HT-29 (cell line): ENCODE measurements around the gene SLC35F1. TPM values are rescaled to one million over a fixed set of nuclear protein-coding genes. Genes with fewer than 3 reads are reported as not detected.
A peak's percentile ranks its signal among the peaks of the same experiment; 100 is the strongest.
"Not testable (repeated sequence)": the region's sequence is repeated elsewhere in the genome, so short reads cannot be mapped to it uniquely, and the experiment has no call there.

Experiments used
- DNase-seq: peaks from one replicate; pipeline ENCODE4 v3.0.0-alpha.2; 2015; ENCODE audit warnings: low spot score
- total RNA-seq: library from RNA; depleted of rRNA; stranded (reverse); fragments of >200 nt; shearing (Covaris generic); gene quantifications from 2 replicates; pipeline ENCODE4 v1.2.3, GENCODE V29; 2014

SLC35F1 gene
- total RNA-seq, 1 experiment from 2014 or later: not detected

DNA sequence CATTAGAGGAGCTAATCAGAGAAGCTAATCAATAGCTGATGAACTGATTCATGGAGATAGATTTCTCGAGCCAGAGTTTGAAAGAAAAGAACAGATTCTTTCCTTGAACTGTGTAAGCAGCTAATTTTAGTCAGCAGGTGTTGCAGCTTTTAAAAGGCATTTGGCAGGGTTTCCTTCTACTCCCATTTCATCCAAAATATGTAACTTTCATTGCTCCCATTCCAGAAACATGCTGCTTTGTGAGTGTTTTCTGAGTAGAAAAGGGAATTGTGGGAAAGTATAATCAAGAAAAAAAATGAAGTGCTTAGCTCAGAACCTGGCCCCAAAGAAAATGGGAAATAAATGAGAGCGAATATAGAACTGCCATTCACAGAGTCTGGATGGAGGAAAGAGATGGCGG is 20.8 kb downstream of the SLC35F1 start:
- no peak for DNase-seq

DNA sequence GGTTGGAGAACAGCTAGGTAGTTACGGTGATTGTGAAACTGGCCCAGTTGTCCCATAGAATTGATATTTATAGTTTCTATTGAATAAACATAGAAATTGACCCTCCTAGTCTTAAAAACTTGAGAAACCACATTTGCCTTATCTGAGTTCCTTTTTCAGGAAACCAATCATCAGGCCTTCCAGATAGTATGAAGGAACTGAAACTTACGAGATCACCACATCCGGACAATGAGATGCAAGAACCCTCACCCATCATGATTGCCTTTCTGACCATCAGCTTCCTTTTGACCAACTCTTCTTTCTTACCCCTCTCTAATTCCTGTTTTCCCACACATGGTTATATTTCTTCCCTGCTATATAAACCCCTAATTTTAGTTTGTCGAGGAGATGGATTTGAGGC is 21.8 kb downstream of the SLC35F1 start:
- no peak for DNase-seq

DNA sequence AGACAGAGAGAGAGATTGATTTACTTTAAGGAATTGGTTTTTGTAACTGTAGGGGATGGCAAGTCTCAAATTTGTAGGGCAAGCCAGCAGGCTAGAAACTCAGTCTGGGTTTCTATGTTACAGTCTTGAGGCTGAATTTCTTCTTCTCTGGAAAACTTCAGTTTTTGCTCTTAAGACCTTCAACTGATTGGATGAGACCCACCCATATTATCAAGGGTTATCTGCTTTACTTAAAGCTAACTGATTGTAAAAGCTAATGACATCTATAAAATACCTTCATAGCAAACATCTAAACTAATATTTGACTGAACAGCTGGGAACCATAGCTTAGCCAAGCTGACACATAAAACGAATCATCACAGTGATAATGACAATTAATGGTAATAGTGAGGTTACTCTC is 22.4 kb downstream of the SLC35F1 start:
- DNase-seq: no peak

DNA sequence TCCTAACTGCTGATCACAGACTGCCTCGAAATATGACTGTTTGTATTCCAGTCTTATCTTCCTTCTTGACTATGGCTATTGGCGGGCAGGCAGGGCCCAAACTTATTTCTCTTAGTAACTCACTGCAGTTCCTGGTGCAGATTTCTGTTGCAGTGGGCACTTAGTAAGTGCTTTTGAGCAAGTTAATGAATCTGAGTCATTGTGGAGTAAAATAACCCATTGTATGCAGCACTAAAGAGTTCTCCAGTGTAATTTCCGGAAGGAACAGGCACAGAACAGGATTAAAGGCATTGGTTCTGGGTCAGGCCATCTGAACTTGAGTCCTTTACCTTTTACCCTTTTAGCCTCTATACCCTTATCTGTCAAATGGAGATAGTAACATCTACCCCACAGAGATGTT is 23.6 kb downstream of the SLC35F1 start:
- DNase-seq: no peak

DNA sequence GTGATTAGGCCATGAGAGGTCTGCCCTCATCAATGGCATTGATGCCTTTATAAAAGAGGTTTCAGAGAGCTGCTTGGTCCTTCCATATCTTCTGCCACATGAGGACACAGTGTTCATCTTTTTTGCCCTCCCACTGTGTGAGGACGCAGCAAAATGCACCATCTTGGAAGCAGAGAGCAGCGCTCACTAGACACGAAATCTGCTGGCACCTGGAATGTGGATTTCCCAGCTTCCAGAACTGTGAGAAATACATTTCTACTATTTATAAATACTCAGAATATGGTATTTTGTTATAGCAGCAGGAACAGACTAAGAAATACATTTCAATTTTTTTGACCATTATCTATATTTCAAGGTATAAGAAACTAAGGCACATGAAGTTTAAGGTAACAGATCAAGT is 24.9 kb downstream of the SLC35F1 start:
- no peak for DNase-seq

DNA sequence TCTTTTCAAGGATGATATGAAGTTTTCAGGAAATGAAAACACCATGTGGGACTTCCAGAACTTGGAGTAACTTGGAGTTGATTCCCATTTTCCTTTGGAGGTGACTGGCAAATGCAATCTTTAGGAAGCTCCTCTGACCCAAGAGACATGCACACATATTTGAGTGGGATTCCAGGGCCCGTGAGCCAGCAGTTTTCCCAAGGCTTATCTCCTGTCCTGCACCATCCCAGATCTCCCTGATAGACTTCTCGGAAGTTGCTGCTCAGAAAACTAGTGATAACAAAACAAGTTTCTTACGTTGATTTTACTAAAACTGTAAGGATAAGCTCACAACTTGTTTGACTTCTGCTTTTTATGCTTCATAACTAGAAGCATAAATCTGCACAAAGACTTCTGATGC is 25.6 kb downstream of the SLC35F1 start:
- DNase-seq: no peak

DNA sequence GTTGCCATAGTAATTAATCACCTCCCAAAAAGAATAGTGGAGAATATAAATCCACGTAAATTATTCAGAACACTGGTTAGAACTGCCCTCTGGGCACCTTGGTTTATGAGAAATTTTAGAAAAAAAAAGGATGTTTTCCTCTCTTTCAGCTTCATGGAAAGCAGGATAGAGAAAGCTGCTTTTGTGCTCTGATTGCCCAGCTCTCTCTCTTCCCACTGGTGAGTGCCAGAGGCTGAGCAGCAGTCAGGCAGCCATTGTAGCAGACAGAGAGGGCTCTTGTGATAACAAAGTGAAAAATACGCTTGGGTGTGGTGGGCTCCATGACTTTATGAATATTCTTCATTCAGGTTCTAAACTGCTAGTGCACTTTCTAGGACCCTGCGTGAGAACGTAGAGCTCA is 26.4 kb downstream of the SLC35F1 start:
- DNase-seq: no peak

DNA sequence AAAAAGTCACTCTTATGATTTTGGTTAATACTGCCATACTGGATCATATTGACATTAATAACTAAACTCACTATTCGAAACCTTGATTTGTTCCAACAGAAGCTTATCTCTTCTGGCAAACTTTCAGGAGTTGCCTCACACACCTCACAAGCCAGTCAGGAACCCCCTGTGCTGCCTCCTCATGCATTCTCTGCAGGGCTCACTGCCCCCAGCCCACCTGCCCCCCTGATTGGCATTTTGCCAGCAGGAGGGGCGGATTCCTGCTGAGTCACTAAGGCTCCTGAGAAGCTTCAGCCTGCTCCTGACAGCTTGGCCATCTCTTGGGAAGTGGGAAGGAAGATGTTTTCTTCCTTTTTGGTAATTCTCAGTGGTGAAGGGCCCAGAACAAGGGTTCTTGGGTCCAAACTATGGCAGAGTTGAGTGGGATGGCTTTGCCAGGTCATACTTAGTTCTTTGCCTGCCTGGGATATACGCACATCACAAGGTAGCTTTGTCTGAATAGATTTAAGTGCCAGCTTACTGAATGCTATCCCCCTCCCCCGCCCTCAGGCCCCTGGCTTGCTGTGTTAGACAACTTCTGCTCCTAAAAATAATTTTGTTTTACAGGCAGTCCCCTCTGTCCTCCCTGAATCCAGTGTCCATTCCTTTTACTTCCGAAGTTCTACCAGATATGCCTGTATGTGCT is 31.4 kb downstream of the SLC35F1 start:
- DNase-seq: no peak

DNA sequence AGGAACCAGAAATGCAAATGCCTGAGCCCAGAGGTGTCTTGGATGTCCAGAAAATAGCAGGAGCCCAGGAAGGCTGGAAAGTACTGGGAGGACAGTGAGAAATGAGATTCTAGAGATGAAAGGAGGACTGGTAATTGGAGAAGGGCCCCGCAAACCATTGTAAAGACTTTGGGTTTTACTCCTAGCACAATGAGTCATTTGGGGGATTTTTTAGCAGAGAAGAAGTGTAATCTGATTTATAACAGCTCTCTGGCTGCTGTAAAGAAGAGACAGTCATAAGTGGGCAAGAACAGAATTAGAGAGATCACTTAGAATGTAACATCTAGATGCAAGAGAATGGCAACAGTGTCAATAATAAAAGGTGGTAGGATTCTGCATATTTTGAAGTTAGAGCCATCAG is 40.2 kb downstream of the SLC35F1 start:
- no peak for DNase-seq

DNA sequence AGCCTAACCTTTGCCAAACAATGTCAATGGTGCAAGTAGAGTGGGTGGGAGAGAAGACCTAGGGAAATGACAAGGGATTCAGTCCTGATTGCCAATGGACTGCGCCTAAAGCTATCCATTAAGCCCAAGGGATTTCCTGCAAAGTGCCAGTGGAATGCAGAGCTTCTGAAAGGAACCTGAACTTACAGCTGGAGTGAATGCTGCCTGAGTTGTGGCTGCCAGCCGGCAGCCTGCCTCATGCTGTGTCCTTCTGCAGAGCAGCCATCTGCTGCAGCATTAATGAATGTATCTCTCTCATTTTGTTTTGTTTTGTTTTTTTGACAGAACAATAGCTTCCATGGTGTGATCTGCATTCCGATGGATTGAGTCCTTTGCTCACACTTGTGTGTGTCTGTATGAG is 44.7 kb downstream of the SLC35F1 start:
- DNase-seq: no peak

DNA sequence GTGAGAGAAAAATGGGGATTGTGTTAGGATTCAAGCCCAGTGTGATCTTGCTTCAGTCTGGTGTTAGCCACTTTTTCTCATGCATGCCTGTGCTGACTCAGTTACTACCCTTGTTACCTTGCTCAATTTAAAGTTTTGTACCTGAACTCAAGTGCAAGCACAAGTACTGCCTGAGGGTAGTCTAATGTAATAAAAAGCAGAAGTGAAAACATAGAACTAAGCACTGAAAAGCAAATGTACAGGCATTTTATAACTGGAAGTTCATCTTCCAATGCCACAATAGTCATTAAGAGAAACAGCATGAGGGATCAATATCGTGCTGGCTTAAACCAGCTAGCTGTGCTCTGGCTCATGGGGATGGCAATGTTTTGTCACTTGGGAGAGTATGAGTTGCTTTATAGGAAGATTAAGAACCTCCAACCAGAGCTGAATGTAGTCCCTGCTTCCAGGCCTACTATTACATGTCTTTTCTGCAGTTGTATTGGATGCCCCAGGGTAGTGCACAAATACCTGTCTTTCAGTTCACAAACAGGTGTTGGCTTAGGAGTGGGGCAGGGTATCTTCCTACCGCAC is 48.7 kb downstream of the SLC35F1 start:
- DNase-seq: no peak

DNA sequence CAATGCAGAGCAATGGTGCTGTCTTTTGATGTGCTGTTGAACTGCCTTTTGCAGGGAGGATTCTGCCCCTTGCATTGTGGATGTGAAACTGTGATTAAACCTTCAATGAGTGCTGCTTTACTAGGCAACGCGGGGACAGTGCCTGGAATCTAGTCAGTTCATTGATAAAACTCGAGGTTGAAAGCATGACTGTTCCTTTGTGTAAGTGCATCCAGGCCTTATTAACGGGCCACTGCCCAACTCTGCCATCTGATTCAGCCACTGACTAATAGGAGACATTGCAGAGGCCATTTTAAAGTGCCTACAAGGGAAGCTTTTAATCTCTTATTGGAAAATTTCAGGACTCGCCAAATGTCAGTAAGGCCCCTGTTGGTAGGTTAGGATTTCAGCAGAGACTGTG is 49.3 kb downstream of the SLC35F1 start:
- DNase-seq: no peak

DNA sequence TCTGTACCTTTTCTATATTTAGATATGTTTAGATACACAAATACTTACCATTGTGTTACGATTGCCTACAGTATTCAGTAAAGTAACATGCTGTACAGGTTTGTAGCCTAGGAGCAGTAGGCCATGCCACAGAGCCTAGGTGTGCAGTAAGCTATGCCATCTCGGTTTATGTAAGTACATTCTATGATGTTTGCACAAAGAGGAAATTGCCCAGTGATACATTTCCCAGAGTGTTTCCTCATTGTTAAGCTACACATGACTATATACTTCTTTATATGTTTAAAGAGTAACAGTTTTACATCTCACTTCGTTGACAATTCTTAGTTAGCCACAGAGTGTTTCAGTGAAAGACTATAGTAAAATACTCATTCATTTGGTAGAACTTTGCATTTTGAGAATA is 51.5 kb downstream of the SLC35F1 start:
- DNase-seq: no peak

DNA sequence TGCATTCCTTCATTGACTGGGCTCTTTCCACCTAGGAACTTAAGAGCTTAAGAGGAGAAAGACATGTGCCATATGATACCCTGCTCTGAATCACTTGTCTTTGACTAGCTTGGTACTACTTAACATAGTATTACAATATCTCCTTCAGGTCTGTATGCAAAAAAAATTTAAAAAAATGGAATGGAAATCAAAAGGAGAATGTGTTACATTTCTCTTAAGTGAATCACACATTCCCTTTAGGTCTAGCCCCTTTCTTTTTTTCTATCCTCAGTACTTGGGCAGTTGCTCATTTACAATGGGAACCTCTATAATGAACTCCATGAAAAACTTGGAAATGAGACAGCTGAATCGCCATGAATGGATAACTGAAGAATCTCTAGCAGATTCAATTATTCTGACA is 53.8 kb downstream of the SLC35F1 start:
- no peak for DNase-seq

DNA sequence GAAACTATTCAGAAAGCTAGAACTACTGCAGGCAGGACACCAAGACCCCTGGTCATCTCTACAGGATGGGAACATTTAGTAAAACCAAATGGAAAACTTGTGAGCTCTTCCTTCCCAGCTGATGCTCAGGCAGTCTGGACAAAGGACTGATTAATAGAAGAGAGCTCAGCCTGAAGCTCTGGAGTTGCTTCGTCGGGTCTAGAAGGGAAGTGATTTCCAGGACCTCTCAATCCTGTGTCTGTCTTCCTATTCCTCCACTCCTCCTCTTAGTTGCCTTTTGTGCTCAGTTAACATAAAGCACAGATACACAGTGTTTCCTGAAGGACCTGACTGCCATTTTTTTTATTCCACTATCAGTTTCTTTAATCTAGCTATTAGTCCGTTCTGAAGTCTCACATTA is 54.2 kb downstream of the SLC35F1 start:
- DNase-seq: no peak

DNA sequence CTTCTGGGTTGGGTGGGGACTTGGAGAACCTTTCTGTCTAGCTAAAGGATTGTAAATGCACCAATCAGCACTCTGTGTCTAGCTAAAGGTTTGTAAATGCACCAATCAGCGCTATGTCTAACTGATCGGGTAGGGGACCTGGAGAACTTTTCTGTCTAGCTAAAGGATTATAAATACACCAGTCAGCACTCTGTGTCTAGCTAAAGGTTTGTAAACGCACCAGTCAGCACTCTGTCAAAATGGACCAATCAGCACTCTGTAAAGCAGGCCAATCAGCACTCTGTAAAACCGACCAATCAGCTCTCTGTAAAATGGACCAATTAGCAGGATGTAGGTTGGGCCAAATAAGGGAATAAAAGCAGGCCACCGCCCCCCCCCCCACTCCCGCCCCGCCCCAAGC is 58.7 kb downstream of the SLC35F1 start:
- DNase-seq: not testable (repeated sequence)

DNA sequence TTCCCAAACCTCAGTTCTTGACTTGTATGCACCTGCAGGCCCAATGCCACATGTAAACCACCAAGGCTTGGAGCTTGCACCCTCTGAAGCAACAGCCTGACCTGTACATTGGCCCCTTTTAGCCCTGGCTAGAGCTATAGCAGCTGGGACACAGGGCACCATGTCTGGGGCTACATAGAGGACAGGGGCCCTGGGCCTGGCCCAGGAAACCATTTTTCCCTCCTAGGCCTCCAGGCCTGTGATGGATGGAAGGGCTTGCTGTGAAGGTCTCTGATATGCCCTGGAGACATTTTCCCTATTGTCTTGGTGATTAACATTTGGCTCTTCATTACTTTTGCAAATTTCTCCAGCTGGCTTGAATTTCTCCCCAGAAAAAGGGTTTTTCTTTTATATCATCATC is 64.6 kb downstream of the SLC35F1 start:
- no peak for DNase-seq

DNA sequence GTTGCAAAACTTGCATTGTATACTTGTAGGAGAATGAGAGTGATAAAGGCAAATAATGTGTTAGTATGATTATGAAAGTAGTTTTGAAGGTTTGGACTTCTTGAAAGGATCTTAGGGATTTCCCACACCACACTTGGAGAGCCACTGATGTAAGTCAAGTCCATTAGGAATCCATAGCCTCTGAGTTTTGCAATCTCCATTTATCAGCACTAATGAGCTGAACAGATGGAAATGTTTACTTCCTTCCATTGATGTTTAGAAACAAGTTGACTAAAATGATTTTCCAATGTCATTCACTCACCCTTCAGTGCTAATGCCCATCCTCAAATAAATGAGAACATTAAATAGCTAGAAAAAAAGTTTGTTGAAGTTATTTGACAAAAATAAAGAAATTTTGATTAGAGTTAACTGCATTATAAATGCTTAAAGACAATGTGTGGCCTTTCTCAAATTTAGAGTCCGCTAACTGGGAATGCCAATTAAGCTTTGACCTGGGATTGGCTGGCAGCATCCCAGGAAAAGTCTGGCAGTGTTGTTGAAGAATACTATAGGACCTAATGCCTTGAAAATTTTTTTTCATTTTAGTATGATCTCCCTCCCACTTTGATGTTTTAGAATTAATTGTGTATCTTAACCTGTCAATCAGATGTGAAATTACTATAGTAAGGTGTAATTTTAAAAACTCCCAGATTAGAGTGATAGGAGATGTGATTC is 68.0 kb downstream of the SLC35F1 start:
- DNase-seq: no peak

DNA sequence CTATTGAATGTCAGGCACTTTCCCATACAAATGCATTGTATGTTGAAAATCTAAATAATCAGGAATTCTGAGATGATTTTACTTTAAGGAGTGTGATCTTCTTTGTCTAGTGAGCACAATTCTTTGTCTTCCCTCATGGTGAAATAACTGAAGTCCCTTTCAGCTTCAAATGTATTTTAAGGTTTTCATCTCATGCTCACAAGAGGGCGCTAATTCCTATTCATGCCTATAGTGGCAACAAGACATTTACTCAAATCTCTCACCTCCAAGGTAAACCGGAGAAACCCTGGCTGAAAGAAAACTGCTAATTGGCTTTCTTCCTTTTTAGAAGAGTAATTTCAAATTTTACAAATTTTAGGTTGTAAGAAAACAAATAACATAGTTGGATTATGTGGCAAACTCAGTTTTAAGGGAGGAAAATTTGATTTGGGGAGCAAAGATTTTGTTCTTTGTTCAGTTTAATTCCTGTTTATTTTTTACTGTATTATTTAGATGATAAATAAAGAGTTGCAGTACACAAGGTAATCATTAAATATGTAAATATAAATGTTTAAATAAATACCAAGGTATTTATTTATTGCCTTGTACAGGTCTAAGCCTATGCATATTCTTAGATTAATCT is 69.1 kb downstream of the SLC35F1 start:
- DNase-seq: peak; percentile 65

DNA sequence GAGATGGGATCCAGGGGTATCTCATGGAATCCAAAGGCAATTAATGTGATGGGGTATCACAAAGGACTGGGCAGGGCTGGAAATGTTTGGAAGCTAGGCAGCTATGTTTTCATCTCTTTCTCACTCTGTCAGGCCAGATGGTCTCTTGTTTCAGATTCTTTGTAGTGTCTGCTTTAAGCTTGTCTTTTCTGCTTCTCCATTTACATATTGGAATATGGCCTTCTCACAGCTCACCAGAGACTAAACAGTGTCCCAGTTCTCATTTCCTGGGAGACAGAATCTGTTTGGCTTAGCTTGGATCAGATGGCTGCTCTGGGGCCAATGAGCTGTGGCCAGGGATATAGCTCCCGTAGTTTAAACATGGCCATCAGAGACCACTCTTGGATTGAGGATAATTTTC is 78.9 kb downstream of the SLC35F1 start:
- DNase-seq: no peak

DNA sequence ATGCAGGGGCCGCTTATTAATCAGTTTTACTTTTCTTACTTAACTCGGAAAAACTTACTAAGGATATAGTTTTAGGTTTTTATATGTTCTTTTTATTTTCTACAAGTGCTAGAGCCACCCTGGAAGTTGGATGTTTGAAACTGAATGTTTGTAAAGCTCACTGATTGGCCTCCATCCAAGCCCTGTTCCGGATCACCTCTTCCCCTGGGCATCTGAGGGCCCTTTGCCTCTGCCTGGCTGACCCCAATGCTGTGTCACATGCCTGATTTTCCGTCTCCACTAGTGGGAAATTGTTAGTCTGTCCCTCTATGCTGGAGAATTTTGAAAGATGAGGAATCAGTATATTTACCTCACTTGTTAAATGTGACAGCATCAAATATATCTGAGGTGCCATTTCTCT is 79.3 kb downstream of the SLC35F1 start:
- DNase-seq: no peak

DNA sequence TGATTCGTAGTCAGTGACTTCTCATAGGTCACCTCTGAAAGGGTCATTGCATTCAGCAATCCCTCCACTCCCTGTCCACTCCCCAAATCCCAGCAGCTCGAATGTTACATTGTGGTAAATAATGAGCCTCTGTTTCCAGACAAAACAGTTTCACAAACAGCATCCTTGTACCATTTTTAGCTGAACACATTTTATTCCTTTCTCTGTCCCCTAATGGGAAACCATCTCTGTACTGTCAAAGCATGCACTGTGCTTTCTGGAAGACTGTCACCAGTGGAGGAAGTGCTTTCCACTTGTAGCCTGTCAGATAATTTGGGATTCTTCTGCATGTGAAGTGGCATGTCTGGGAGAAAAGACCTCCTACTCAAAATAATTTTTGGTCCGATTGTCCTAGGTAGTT is 82.0 kb downstream of the SLC35F1 start:
- DNase-seq: no peak

DNA sequence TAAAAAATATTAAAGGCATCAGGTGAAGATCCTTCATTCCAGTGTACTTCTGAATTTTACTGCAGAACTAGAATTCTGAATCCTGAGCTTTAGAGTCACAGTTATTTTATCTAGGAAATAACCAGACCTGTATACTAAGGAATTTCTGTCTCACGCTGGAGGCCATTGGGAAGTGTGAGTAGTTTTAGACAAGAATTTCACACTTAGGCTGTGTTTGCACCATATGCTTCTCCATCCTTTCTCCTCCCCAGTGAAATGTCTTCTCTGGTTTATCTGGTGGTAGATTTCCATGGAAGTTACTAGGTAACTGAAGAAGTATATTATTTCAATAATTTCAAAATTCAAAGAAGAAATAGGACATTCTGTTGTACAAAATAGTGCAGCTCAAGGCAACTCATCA is 83.1 kb downstream of the SLC35F1 start:
- DNase-seq: no peak
